ENCODE measurements around the gene DBF4.

The DBF4 gene

DNA sequence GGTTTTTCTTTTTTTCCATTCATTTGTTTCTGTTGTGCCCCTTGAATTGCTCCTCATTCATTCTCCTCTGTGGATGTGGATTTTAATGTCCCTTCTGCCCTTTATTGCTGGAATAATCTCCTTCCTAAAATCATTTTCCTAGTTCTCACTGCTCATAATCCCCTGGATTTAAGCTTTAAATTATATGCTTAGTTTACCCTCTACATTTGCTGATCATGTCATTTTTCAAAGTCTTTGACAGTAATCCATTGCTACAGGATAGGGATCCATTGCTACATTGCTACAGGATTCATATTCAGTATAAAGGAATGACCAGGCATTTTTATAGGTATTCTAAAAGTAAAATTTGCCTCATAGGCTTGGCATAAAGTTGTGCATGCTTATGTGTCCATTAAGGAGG is 72.1 kb downstream of the DBF4 start:
- no peak for DNase-seq (ENCODE audit: low read depth in 3 of 3)
